Measurements from ENCODE around the gene CNNM4. TPM values are rescaled to one million over a fixed set of nuclear protein-coding genes. Genes with fewer than 3 reads are reported as not detected.

CNNM4 gene
- total and polyA plus RNA-seq, 7 donors = 2.3 to 36.7 (median 6.6) TPM

DNA sequence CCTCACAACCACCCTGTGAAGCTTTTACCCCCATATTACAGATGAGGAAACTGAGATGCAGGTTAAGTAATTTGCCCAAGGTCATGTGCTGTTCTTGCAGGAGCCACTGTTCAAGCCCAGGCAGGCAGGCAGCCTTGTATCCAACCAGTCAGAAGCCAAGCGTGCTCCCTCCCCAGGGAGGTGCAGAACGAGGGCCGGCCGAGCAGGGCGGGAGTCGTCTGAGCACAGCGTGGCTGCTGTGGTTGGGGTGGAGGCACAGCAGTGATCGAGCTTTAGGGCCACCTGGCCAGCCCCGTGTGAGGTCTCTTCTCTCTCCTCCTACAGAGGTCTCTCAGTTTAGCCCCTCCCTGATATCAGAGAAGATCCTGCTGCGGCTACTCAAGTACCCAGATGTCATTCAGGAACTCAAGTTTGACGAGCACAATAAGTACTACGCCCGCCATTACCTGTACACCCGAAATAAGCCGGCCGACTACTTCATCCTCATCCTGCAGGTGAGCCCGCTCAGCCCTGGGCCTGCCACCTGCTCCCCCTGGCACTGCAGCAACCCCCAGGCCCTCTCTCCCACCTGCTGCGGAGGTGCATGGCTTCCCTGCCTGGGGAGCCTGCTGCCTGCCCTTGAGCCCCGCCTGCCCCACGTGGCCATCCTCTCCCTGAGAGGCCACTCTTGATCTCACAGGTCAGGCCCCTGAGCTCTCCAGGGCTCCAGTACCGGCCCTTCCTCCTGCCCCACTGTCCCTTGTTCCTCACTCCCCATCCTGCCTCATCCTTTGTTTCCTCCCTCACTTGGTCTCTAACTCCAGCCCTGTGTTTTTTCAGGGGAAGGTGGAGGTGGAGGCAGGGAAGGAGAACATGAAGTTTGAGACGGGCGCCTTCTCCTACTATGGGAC is 38.3 kb downstream of the CNNM4 start:
- no peaks in the 10 kb centered on the region for H3K9me3 ChIP-seq
- no peaks in the 10 kb centered on the region for H3K27me3 ChIP-seq
- WGBS, 2 donors = 87 to 90% methylated on average over 23 of the region's 23 CpGs
- no peak overlapping the region for H3K4me3 ChIP-seq
- intact Hi-C loops (cut with DNase I) = no loop called here
- peak; percentile 59 for DNase-seq
- TF ChIP-seq EP300 (IDR thresholded peaks at IDR 0.05) = no peak
- TF ChIP-seq, protein P1, sequence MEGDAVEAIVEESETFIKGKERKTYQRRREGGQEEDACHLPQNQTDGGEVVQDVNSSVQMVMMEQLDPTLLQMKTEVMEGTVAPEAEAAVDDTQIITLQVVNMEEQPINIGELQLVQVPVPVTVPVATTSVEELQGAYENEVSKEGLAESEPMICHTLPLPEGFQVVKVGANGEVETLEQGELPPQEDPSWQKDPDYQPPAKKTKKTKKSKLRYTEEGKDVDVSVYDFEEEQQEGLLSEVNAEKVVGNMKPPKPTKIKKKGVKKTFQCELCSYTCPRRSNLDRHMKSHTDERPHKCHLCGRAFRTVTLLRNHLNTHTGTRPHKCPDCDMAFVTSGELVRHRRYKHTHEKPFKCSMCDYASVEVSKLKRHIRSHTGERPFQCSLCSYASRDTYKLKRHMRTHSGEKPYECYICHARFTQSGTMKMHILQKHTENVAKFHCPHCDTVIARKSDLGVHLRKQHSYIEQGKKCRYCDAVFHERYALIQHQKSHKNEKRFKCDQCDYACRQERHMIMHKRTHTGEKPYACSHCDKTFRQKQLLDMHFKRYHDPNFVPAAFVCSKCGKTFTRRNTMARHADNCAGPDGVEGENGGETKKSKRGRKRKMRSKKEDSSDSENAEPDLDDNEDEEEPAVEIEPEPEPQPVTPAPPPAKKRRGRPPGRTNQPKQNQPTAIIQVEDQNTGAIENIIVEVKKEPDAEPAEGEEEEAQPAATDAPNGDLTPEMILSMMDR (IDR thresholded peaks at IDR 0.05) = no peak
- no peak for TF ChIP-seq POLR2A (IDR thresholded peaks at IDR 0.05)
- no peak for TF ChIP-seq POLR2AphosphoS5 (IDR thresholded peaks at IDR 0.05)
- peaks cover 0 to 42% (median 6%) of the 10 kb centered on the region in 4 donors for H3K36me3 ChIP-seq
- peaks cover 0 to 8% (median 7%) of the 10 kb centered on the region in 4 donors for H3K4me1 ChIP-seq
- no peak overlapping the region for H3K27ac ChIP-seq

DNA sequence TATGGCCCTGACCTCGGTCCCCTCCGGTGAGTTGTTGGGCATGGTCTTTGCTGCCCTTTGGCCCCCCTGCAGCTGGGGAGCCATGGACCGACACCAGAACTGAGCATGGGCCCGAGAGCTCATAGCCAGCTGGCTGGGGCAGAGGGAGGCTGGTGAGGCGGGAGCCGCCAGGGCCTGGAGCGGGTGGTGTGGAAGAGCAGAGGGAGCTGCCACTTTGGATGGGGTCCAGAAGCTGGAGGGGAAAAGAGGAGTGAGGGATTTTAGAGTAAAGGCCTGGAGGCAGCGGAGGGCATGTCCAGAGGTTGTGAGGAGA is 38.9 kb downstream of the CNNM4 start:
- intact Hi-C loops (cut with DNase I) = no loop called here
- peak; percentile 57 for DNase-seq
- Histone ChIP-seq H3K27ac (no peak overlapping the region), H3K27me3 (no peaks in the 10 kb centered on the region), H3K4me1 (peaks cover 0 to 8% (median 7%) of the 10 kb centered on the region in 4 donors), H3K36me3 (peaks cover 0 to 42% (median 6%) of the 10 kb centered on the region in 4 donors), H3K9me3 (no peaks in the 10 kb centered on the region), H3K4me3 (no peak overlapping the region)
- 94 to 96% methylated on average over 8 of the region's 8 CpGs for WGBS, 2 donors
- TF ChIP-seq, protein P1 (IDR thresholded peaks at IDR 0.05) = no peak
- no peak for TF ChIP-seq EP300 (IDR thresholded peaks at IDR 0.05)
- no peak for TF ChIP-seq POLR2A (IDR thresholded peaks at IDR 0.05)
- TF ChIP-seq POLR2AphosphoS5 (IDR thresholded peaks at IDR 0.05) = no peak

DNA sequence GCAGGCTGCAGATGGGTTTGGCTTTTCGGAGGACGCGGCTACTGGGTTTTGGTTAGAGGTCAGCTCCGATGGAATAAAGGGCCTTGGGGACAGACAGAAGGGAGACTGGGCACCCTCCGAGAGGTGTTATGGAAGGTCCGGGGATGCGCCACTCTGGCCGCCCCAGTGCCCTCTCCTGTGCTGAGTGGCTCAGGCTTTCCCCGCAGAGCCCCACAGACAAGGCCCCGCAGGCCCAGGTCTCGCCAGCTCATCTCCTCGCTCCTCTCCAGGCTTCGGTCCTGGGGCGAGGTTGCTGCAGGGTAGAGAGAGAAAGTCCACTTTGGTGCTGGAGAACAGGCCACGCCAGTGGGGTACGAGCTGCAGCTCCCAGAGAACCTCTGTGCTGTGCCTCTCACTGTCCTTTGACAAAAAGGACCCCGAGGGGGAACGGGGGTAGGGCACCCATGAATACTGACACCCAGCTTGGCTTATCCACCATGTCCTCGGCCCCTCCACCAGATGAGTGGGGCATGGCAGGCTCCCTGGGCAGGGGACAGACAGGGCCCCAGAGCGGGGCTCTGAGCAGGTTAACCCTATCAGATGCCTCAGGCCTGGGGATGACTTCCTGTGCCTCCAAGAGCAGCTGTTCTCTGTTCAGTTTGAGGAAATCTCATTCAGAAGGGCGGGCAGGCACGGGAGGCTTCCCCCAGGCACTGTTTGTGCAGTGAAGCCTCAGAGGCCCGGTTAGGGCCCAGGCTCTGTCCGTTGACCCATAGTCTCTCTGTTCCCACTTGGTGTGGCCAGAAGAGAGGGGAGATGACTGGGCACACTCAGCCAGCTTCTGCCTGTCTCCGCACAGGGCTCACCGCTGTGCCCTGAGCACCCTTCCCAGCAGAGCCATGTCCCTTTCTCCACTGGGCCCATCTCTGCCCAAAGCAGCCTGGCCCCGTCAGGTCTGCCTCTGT is 39.6 kb downstream of the CNNM4 start:
- DNase-seq = peak; percentile 62
- H3K27me3 ChIP-seq = no peaks in the 10 kb centered on the region
- intact Hi-C loops (cut with DNase I) = loop anchor here (5.0 kb wide), 2 partner anchors 38 to 63 kb away; partner anchors contain the start of gene CNNM4
- peaks cover 0 to 42% (median 6%) of the 10 kb centered on the region in 4 donors for H3K36me3 ChIP-seq
- WGBS, 2 donors = 80 to 84% methylated on average over 27 of the region's 27 CpGs
- TF ChIP-seq, protein P1 (IDR thresholded peaks at IDR 0.05) = no peak
- TF ChIP-seq POLR2AphosphoS5 (IDR thresholded peaks at IDR 0.05) (no peak), POLR2A (IDR thresholded peaks at IDR 0.05) (no peak), EP300 (IDR thresholded peaks at IDR 0.05) (no peak)
- H3K9me3 ChIP-seq = no peaks in the 10 kb centered on the region
- H3K4me3 ChIP-seq = no peak overlapping the region
- peaks cover 0 to 8% (median 7%) of the 10 kb centered on the region in 4 donors for H3K4me1 ChIP-seq
- no peak overlapping the region for H3K27ac ChIP-seq

DNA sequence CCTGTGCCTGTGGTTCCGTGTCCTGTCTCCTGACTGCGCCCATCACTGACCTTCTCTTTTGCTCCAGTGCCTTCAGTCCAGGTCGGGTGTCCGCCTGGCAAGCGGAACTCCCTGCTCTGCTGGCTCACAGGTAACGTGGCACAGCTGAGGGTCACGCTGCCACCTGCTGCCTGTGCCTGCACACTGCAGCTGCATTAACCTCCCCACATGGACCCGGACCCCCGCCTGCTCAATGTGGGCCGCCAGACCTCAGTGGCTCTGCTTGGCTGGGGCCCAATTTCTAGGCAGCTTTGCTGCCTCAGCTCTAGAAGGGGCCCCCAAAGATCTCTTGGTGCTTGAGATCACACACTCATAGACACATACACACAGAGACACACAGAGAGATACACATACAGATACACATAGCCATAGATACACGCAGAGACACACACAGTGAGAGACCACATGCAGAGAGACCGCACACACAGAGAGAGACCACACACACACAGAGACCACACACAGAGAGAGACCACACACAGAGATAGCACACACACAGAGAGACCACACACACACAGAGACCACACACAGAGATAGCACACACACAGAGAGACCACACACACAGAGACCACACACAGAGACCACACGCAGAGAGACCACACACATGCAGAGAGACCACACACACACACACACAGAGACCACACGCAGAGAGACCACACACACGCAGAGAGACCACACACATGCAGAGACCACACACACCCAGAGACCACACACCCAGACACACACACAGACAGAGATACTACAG is 40.5 kb downstream of the CNNM4 start:
- H3K4me1 ChIP-seq = peaks cover 0 to 8% (median 7%) of the 10 kb centered on the region in 4 donors
- no peak for TF ChIP-seq EP300 (IDR thresholded peaks at IDR 0.05)
- TF ChIP-seq, protein P1 (IDR thresholded peaks at IDR 0.05) = peak; percentile 80 to 94 (median 91)
- peak in 2 of 4 donors; percentile 26 to 27 for TF ChIP-seq POLR2AphosphoS5 (IDR thresholded peaks at IDR 0.05)
- H3K9me3 ChIP-seq = no peaks in the 10 kb centered on the region
- intact Hi-C loops (cut with DNase I) = loop anchor here (5.0 kb wide), 2 partner anchors 39 to 64 kb away; partner anchors contain the start of gene CNNM4
- H3K4me3 ChIP-seq = no peak overlapping the region
- H3K27me3 ChIP-seq = no peaks in the 10 kb centered on the region
- 38 to 42% methylated on average over 15 of the region's 15 CpGs for WGBS, 2 donors
- no peak overlapping the region for H3K27ac ChIP-seq
- peaks cover 0 to 42% (median 6%) of the 10 kb centered on the region in 4 donors for H3K36me3 ChIP-seq
- peak; percentile 85 for DNase-seq

All from sigmoid colon (tissue), 7 donors.